DMS53 treated with DMSO at 0.1 percent for 48 hours (cell line): ENCODE data around the gene ARSK.

Source experiments
- DNase-seq: peaks from one replicate; lab custom pipeline; 2025; ENCODE audit not compliant: unreplicated experiment; lab: John Stamatoyannopoulos, UW

The ARSK gene

GRCh38 chr5:95562282-95562681 lies 7.4 kb downstream of the ARSK start:
- no peak for DNase-seq

GRCh38 chr5:95563367-95563766 lies 8.5 kb downstream of the ARSK start:
- no peak for DNase-seq

DNA sequence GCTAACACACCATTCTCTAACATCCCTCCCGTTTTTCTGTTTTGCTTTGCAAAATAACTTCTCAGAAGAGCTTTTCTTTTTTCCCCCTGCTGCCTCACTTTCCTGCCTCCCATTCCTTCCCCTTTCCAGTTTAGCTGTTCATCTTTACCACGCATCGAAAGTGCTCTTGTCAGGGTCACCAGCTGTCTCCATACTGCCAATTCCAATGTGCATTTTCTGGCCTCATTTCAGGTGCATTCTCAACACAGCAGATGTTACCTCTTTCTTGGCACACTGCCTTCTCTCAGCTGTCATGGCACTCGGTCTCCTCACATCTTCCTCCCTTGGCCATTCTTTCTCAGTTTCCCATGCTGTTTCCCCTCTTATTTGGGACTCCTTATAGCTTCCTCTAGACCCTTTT lies 9.5 kb downstream of the ARSK start:
- DNase-seq, result peak; percentile 10

DNA sequence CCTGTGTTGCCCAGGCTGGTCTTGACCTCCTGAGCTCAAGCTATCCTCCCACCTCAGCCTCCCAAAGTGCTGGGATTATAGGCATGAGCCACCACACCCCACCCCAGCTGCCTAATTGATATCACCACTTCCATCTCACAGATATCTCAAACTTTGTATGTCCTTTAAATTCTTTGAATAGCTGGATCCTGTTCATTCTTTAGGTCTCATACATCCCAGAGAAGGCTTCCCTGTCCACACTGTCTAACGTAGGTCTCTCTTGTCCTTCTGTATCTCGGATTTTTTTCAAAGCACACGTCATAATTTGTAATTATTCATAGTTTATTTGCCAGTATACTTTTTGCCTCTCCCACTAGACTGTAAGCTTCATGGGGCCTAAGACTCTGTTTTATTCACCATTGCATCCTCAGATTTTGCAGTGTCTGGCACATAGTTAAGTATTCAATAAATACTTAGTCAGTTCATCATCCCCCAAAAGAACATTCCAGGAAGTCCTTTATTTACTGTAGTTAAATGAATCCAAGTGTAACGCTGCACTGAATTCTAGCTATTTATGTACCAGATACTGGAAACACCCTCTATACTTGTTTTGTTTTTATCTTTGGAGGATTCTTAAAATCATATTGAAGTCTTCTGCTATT lies 10.5 kb downstream of the ARSK start:
- DNase-seq, result no peak

DNA sequence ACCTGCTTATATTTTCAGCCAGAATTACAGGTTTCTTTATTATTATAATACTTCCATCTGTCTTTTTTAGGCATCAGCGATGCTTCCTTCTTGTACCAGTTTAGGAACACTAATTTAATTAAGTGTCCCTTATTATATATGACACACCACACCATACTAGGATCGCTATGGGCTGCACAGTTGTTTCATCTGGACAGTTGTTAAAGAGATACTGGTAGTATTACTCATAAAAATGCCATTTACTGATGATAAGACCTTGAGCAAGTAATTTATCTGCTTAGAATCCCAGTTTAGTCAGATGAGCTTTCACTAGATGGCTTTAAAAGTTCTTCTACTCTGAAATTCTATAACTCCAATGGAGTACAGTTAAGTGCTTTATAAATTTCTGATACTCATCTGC lies 17.1 kb downstream of the ARSK start:
- DNase-seq, result no peak

DNA sequence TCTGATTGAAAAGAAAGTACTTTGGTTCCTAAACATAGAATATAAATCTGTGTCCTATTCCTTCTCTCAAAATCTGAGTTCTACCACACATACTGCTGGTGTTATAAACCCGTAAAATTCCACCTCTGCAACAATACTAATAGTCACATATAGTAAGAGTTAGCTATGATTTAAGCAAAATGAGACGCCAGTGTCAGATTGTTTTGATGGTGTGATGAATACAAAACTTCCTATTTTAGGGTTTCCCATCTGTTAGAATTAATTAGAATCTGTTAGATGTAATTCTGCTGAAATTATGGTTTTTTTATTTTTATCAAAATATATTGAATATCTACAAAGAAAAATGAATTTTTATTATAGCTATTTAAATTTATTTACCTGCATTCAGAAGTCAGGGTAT lies 26.7 kb downstream of the ARSK start:
- DNase-seq, result no peak

DNA sequence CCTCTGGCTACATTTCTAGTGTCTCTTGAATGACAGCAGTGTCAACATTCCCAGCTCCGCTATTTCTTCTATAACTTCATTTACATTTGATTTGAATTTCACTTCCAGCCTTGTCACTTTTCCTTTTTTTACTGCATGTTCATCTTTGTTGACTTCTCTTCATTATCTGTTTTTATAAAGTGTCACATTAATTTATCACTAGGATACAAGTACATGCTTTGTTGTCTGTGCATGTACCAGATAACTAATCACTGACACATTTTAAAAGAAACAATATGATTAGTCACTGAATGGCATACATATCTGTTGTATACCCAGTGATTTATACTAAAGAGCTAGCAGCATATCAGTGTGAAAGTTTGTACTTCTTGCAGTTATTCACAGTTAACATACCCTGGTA lies 29.1 kb downstream of the ARSK start:
- no peak for DNase-seq

GRCh38 chr5:95590880-95591279 lies 36.0 kb downstream of the ARSK start:
- DNase-seq, result no peak

- no peak for DNase-seq
These were observed 36.6 kb downstream of the ARSK start for GRCh38 chr5:95591490-95591901.

- DNase-seq, result no peak
These were observed 40.5 kb downstream of the ARSK start for GRCh38 chr5:95595289-95595931.

GRCh38 chr5:95599252-95599651 lies 44.4 kb downstream of the ARSK start:
- DNase-seq, result no peak

DNA sequence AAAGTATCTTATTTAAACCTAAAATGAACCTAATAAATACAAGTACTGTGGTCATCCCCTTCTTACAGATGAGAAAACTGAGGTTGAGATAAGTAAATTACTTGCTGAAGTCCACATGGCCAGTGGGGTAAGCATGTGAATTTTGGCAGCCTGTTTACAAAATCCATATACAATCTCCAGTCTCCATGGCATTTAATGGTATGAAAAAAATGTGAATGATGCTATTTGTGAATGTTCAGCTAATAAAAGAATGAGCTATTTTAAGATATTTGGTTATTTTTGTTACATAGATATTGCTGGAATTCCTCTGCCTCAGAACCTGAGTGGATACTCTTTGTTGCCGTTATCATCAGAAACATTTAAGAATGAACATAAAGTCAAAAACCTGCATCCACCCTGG lies 45.7 kb downstream of the ARSK start:
- DNase-seq, result no peak

DNA sequence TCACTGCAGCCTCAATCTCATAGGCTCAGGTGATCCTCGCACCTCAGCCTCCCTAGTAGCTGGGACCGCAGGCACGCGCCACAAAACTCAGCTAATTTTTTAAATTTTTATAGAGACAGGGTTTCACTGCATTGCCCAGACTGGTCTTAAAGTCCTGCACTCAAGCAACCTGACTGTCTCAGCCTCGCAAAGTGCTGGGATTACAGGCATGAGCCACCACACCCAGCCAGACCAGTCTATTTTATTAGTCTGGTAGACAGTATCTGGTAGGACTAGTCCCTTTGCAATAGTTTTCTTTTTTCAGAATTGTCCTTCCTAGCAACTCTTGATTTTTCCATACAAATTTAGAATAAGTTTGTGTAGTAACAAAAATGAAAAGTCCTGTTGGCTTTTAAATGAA lies 50.9 kb downstream of the ARSK start:
- no peak for DNase-seq

GRCh38 chr5:95606419-95606818 lies 51.5 kb downstream of the ARSK start:
- DNase-seq, result no peak

DNA sequence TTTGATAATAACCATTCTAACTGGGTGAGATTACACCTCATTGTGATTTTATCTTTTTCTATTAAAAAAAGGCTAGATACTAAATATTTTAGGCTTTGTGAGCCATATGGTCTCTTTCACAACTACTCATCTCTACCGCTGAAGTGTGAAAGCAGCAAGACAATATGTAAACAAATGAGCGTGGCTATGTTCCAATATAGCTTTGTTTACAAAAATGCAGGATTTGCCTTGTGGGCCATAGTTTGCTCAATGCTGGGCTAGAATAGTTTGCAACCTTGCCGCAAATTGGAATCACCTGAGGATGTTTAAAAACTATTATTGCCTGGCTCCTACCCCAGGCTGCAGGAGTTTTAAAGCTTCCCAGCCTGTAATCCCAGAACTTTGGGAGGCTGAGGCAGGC lies 54.8 kb downstream of the ARSK start:
- peak; percentile 6 for DNase-seq

- no peak for DNase-seq
These were observed 55.6 kb downstream of the ARSK start for GRCh38 chr5:95610546-95610945.

DNA sequence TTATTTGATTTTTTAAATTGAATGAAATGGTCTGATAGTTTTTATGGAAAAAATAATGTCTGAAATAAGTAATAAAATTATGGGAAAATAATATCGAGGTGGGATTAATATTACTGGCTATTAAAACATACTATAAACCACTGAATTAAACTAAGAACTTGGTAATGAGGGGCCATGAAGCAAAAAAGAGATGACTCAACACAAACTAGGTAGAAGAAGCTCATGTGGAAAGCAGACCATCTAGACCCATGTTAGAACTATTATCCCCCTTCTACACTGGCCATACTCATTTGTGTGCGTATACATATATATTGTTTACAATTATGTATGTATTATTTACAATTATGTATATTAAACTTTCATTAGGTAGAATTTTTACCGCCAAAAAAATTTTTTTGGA lies 56.5 kb downstream of the ARSK start:
- no peak for DNase-seq

- no peak for DNase-seq
These were observed 58.6 kb downstream of the ARSK start for GRCh38 chr5:95613514-95613913.

DNA sequence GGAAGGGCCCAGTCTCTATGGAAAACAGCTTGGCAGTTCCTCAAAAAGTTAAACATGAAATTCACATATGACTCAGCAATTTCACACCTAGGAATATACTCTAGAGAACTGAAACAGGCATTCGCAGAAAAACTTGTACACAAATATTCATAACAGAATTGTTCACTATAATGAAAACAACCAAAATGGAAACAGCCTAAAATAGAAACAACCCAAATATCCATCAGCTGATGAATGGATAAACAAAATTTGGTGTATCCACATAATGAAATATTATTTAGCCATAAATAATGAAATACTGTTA lies 60.2 kb downstream of the ARSK start:
- no peak for DNase-seq

DNA sequence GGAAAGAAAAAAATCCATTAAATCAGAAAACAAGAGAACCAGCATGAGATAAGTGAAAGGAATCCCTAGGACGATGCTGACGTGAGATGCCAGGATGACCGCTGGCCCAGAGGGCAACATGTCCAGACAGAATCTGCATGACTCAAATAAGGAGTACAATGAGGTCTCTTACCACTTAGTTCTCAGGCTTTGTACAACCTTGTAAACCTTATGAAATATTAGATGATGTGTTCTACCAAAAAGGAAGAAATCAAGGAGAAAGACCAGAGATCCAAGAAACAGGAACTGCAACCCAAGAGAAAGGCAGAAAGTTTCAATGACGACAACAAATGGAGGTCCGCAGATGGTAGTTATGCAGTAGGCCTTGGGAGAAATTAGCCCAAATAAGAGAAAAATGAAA lies 62.2 kb downstream of the ARSK start:
- no peak for DNase-seq

DNA sequence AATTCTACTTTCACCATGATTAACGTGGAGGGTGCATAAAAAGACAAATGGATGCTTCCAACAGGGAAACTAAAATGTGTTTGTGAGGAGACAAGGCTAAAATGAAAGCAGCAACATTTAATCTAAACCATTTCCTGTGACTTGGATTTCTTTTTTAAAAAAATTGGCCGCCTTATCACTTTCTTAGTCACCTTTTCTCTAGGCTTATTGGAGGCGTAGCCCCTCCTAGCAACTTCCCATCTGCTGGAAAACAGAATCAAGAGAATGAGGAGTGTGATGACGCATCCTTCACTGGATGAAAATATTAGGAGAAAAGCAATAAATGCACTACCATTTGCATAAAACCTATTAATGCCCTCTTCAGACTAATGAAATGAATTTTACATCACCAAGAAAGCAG lies 64.2 kb downstream of the ARSK start:
- no peak for DNase-seq

DNA sequence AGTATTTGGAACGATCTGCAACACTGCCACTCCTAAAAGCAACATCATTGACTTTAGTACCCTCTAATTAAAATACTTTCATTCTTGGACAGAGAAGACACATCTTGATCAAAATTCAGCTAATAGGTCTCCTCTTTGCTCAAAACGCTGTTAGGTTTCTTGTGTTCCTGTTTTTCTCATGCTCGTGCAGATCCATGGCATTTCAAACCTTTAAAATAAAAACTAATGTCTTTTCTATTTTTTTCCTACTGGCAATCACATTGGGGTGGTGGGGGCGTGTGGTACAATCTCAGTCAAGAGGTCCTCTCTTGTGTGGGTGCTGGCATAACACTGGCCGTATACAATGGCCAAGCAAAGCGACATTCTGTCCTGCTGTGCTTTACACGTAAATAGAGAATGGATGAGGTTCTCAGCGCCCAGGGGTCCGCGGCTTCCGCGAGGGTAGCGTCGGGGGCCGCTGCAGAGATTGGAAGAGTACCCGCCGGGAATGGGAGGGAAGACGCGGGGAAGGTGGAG lies 64.7 kb downstream of the ARSK start:
- DNase-seq, result no peak
